Transverse colon (tissue), 4 donors: ENCODE data around the gene PROX1. TPM values are rescaled to one million over a fixed set of nuclear protein-coding genes. Genes with fewer than 3 reads are reported as not detected.

ENCODE experiments used
- DNase-seq: peaks from one replicate; pipeline ENCODE4 v3.0.0-alpha.2; 2019
- H3K27ac ChIP-seq, 4 donors: fragments of 200-600 bp; sonication (generic); 2 replicates each; pipeline ENCODE4 v1.5.1; 2016 to 2018; ENCODE audit warnings: inconsistent platforms in 4 of 4
- H3K27me3 ChIP-seq: fragments of 200-600 bp; sonication (generic); 2 replicates; pipeline ENCODE4 v1.5.1; 2017; ENCODE audit warnings: inconsistent platforms
- H3K36me3 ChIP-seq, 4 donors: fragments of 200-600 bp; sonication (generic); 2 replicates each; pipeline ENCODE4 v1.5.1; 2017 to 2019; ENCODE audit warnings: inconsistent platforms in 4 of 4
- H3K4me1 ChIP-seq, 4 donors: fragments of 200-600 bp; sonication (generic); 2 replicates each; pipeline ENCODE4 v1.5.1; 2017 to 2020; ENCODE audit warnings: inconsistent platforms in 4 of 4
- H3K4me3 ChIP-seq, 4 donors: fragments of 200-600 bp; sonication (generic); 1 replicate in 1 of 4; 2 replicates in 3 of 4; pipeline versions ENCODE4 v1.5.1 to v1.6.1; 2017 to 2019; ENCODE audit warnings: inconsistent platforms in 4 of 4
- H3K9me3 ChIP-seq, 2 donors: fragments of 200-600 bp; sonication (generic); 2 replicates each; pipeline ENCODE4 v1.5.1; 2017 to 2019; ENCODE audit warnings: inconsistent platforms in 2 of 2
- CTCF ChIP-seq, 5 experiments: fragments of 200-600 bp in 3 of 5; fragments of 450-650 bp in 2 of 5; sonication (generic) in 3 of 5; IDR thresholded peaks; 1 replicate in 2 of 5; 2 replicates in 3 of 5; pipeline ENCODE4 v1.5.1; 2016 to 2017; ENCODE audit warnings: antibody characterized with exemption in 5 of 5, inconsistent platforms in 3 of 5, mild to moderate bottlenecking in 2 of 5, moderate library complexity in 1 of 5
- EP300 ChIP-seq: sonication (generic); formaldehyde crosslinking; IDR thresholded peaks from one replicate; pipeline ENCODE4 v1.6.1; 2017; ENCODE audit warnings: antibody characterized with exemption, low read depth
- POLR2A ChIP-seq: fragments of 450-650 bp; IDR thresholded peaks from one replicate; pipeline ENCODE4 v1.6.1; 2016; ENCODE audit warnings: antibody characterized with exemption, mild to moderate bottlenecking, moderate library complexity
- POLR2AphosphoS5 ChIP-seq, 3 donors: sonication (generic); formaldehyde crosslinking; IDR thresholded peaks; one replicate each; pipeline ENCODE4 v1.6.1; 2016; ENCODE audit warnings: antibody characterized with exemption in 3 of 3
- WGBS, 2 donors: methylation state at CpG; one replicate each; pipeline ENCODE4 v1.1.5; 2018; ENCODE audit warnings: low coverage in 1 of 2; 5-methylcytosine and 5-hydroxymethylcytosine counted together
- in situ Hi-C, 4 donors: fragments of 200-750 bp; cut with MboI; loops; one replicate each; pipeline versions ENCODE4 v1.15.0 to v1.15.1; 2017; ENCODE audit warnings: low sequenced_read_pairs in 3 of 4, low pct_ligation_motif_present in 1 of 4, low pct_unique_long_range_greater_than_20kb in 1 of 4
- intact Hi-C: fragments of 100-400 bp; cut with DNase I; formaldehyde crosslinking; loops from one replicate; pipeline ENCODE4 v1.15.1; 2023; ENCODE audit warnings: low total_unique reads
- total RNA-seq, 4 donors: library from RNA; depleted of rRNA; stranded (reverse); fragments of >200 nt; gene quantifications; one replicate each; pipeline ENCODE4 v1.1.0, GENCODE V29; 2016

Gene PROX1
- total RNA-seq, 4 donors from 2014 or later: 3.4 to 16.1 (median 8.0) TPM

- in situ Hi-C loops (no loop called here), intact Hi-C loops (no loop called here)
- no peak for TF ChIP-seq EP300
- TF ChIP-seq POLR2A: no peak
- no peak for TF ChIP-seq CTCF (IDR thresholded peaks at IDR 0.05)
- no peak for TF ChIP-seq POLR2AphosphoS5 (IDR thresholded peaks at IDR 0.05)
- Histone ChIP-seq H3K9me3 (no peaks in the 10 kb centered on the region), H3K4me1 (no peaks in the 10 kb centered on the region), H3K4me3 (no peak overlapping the region), H3K36me3 (no peaks in the 10 kb centered on the region), H3K27me3 (peaks cover 6% of the 10 kb centered on the region), H3K27ac (no peak overlapping the region)
- WGBS, 2 donors: 84 to 87% methylated on average over 4 of the region's 4 CpGs
- no peak for DNase-seq
Measured at GRCh38 chr1:213968146-213968825, 19.5 kb upstream of the PROX1 start.

- H3K36me3 ChIP-seq: no peaks in the 10 kb centered on the region
- in situ Hi-C loops: no loop called here
- no peaks in the 10 kb centered on the region for H3K4me1 ChIP-seq
- peaks cover 6% of the 10 kb centered on the region for H3K27me3 ChIP-seq
- 57 to 68% methylated on average over 2 of the region's 2 CpGs for WGBS, 2 donors
- H3K4me3 ChIP-seq: no peak overlapping the region
- TF ChIP-seq EP300 (no peak), POLR2AphosphoS5 (IDR thresholded peaks at IDR 0.05) (no peak), CTCF (IDR thresholded peaks at IDR 0.05) (no peak), POLR2A (no peak)
- DNase-seq: no peak
- intact Hi-C loops: no loop called here
- no peaks in the 10 kb centered on the region for H3K9me3 ChIP-seq
- no peak overlapping the region for H3K27ac ChIP-seq
Measured at GRCh38 chr1:213969958-213970555, 17.7 kb upstream of the PROX1 start.

GRCh38 chr1:213972141-213972540 lies 15.6 kb upstream of the PROX1 start:
- TF ChIP-seq POLR2A: no peak
- no peak for TF ChIP-seq POLR2AphosphoS5 (IDR thresholded peaks at IDR 0.05)
- no peak for TF ChIP-seq EP300
- TF ChIP-seq CTCF (IDR thresholded peaks at IDR 0.05): no peak
- Histone ChIP-seq H3K27ac (no peak overlapping the region), H3K4me3 (no peak overlapping the region), H3K4me1 (no peaks in the 10 kb centered on the region), H3K36me3 (no peaks in the 10 kb centered on the region), H3K9me3 (no peaks in the 10 kb centered on the region), H3K27me3 (peaks cover 7% of the 10 kb centered on the region)
- in situ Hi-C loops: no loop called here
- DNase-seq: no peak
- intact Hi-C loops: no loop called here
- 62 to 74% methylated on average over 2 of the region's 2 CpGs for WGBS, 2 donors

- TF ChIP-seq POLR2AphosphoS5 (IDR thresholded peaks at IDR 0.05): no peak
- no peak for TF ChIP-seq CTCF (IDR thresholded peaks at IDR 0.05)
- TF ChIP-seq POLR2A: no peak
- no peak for TF ChIP-seq EP300
- no peak overlapping the region for H3K27ac ChIP-seq
- 80 to 95% methylated on average over 1 of the region's 1 CpG for WGBS, 2 donors
- H3K36me3 ChIP-seq: no peaks in the 10 kb centered on the region
- intact Hi-C loops (no loop called here), in situ Hi-C loops (no loop called here)
- no peak for DNase-seq
- no peaks in the 10 kb centered on the region for H3K4me1 ChIP-seq
- no peaks in the 10 kb centered on the region for H3K9me3 ChIP-seq
- no peak overlapping the region for H3K4me3 ChIP-seq
- peaks cover 16% of the 10 kb centered on the region for H3K27me3 ChIP-seq
Measured at GRCh38 chr1:213973129-213973528, 14.6 kb upstream of the PROX1 start.
